Endothelial cell of umbilical vein (primary cell): ENCODE measurements around the gene MATCAP1.

Experiments
- POLR2AphosphoS5 ChIP-seq: IDR thresholded peaks from 2 replicates; pipeline ENCODE4 v1.6.1; 2012; ENCODE audit warnings: low read depth, mild to moderate bottlenecking, control low read depth, low read length, moderate library complexity; ENCODE audit not compliant: insufficient read depth
- TF ChIP-seq, protein P1 (sequence below), 2 donors: IDR thresholded peaks; 1 replicate in 1 of 2; 2 replicates in 1 of 2; pipeline ENCODE4 v1.5.1; 2011; ENCODE audit warnings: low read length in 2 of 2, mild to moderate bottlenecking in 2 of 2, moderate library complexity in 2 of 2, control low read depth in 1 of 2, inconsistent platforms in 1 of 2, low read depth in 1 of 2; ENCODE audit not compliant: insufficient read depth in 1 of 2; ENCODE audit errors: extremely low read depth in 1 of 2

DNA sequence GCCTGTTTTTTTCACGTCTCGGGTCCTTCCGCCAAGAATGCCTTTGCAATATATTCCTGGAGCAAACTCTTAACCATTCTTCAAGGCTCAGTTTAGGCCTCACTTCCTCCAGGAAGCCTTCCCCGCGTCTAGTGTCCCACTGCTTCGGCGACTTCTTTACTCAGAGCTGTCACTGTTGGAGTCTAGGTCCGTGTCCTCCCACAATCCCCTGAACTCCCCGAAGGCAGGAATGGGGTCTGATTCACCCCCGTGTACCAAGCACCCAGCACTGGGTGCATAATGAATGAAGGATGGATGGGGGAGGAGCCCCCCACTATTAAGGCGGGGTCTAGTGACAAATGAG is 508 bp downstream of the MATCAP1 start:
- TF ChIP-seq, protein P1, sequence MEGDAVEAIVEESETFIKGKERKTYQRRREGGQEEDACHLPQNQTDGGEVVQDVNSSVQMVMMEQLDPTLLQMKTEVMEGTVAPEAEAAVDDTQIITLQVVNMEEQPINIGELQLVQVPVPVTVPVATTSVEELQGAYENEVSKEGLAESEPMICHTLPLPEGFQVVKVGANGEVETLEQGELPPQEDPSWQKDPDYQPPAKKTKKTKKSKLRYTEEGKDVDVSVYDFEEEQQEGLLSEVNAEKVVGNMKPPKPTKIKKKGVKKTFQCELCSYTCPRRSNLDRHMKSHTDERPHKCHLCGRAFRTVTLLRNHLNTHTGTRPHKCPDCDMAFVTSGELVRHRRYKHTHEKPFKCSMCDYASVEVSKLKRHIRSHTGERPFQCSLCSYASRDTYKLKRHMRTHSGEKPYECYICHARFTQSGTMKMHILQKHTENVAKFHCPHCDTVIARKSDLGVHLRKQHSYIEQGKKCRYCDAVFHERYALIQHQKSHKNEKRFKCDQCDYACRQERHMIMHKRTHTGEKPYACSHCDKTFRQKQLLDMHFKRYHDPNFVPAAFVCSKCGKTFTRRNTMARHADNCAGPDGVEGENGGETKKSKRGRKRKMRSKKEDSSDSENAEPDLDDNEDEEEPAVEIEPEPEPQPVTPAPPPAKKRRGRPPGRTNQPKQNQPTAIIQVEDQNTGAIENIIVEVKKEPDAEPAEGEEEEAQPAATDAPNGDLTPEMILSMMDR (IDR thresholded peaks at IDR 0.05; ENCODE audit: extremely low read depth in 1 of 2, insufficient read depth in 1 of 2, low read depth in 1 of 2, low read length in 2 of 2) = no peak
- TF ChIP-seq POLR2AphosphoS5 = no peak
